Esophagus squamous epithelium (tissue), 4 donors: ENCODE data around the gene CADM1.

ENCODE experiments used
- POLR2A ChIP-seq, 4 donors: fragments of 450-650 bp; IDR thresholded peaks; one replicate each; pipeline ENCODE4 v1.6.1; 2017; ENCODE audit warnings: antibody characterized with exemption in 4 of 4, mild to moderate bottlenecking in 4 of 4, moderate library complexity in 3 of 4
- TF ChIP-seq, protein P1 (sequence below), 6 experiments: fragments of 450-650 bp in 4 of 6; fragments of 200-600 bp in 2 of 6; sonication (generic) in 2 of 6; IDR thresholded peaks; one replicate each; pipeline ENCODE4 v1.5.1; 2016 to 2019; ENCODE audit warnings: antibody characterized with exemption in 6 of 6, mild to moderate bottlenecking in 4 of 6, moderate library complexity in 4 of 6

DNA sequence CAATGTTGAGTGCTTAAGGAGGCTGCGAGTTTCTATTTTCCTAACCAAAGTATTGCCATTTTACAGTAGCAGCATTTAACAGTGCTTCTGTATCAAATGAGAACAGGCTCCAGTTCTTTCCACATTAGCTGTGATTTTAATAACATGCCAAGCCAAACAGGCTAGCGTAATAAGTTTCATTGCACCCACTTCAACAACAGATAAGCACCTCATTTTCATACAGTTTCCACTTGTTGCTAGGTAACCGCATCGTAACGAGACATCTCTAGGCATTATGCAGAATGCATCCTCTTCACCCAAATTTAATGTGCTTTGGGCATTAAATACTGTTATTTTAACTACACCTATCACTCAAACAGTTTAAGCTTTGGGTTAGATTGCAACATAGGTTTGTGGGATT is 79.0 kb downstream of the CADM1 start:
- TF ChIP-seq, protein P1, sequence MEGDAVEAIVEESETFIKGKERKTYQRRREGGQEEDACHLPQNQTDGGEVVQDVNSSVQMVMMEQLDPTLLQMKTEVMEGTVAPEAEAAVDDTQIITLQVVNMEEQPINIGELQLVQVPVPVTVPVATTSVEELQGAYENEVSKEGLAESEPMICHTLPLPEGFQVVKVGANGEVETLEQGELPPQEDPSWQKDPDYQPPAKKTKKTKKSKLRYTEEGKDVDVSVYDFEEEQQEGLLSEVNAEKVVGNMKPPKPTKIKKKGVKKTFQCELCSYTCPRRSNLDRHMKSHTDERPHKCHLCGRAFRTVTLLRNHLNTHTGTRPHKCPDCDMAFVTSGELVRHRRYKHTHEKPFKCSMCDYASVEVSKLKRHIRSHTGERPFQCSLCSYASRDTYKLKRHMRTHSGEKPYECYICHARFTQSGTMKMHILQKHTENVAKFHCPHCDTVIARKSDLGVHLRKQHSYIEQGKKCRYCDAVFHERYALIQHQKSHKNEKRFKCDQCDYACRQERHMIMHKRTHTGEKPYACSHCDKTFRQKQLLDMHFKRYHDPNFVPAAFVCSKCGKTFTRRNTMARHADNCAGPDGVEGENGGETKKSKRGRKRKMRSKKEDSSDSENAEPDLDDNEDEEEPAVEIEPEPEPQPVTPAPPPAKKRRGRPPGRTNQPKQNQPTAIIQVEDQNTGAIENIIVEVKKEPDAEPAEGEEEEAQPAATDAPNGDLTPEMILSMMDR (IDR thresholded peaks at IDR 0.05): no peak
- no peak for TF ChIP-seq POLR2A (IDR thresholded peaks at IDR 0.05)
